NOMO-1 treated with DMSO at 0.1 percent for 48 hours (cell line): ENCODE data around the gene STK40.

ENCODE experiments used
- DNase-seq: peaks from one replicate; lab custom pipeline; 2025; ENCODE audit not compliant: unreplicated experiment; lab: John Stamatoyannopoulos, UW

The STK40 gene

DNA sequence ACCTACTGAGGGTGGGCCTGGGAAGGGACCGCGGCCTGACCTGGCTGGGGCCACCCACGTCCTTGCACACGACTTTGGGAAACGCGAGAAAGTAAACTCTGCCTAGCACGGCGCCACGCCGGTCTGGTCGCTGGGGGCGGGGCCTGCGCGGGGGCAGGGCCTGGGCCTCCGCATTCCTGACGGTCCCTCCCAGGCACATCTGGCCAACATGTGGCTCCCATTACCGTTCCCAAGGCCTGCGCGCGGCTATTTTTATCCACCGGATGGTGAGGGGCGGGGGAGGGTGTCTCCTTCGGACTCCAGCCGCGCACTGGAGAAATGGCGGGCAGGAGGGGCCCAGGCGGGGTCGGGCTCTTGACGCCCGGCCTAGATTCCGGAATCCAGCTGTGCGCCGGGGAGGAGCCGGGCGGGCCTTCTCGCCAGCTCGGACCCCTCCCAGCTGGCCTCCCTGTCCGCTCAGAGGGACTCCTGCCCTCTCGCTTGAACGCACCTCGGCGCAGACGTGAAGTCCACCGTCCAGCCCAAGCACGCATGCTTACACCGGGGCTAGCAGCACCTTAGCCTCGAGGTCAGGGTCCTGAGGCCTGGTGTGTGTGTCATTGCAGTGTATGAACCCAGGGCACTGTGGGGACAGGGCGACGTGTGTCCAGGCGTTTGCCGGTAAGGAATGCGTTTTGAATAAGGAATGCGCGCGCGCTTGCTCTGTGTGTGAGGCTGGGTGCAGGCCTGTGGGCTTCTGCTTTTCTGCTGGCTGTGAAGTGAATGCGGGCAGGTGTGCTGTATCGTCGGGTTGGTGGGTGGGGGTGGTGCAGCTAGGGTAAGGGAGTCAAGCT lies 64.4 kb downstream of the STK40 start:
- DNase-seq = no peak

DNA sequence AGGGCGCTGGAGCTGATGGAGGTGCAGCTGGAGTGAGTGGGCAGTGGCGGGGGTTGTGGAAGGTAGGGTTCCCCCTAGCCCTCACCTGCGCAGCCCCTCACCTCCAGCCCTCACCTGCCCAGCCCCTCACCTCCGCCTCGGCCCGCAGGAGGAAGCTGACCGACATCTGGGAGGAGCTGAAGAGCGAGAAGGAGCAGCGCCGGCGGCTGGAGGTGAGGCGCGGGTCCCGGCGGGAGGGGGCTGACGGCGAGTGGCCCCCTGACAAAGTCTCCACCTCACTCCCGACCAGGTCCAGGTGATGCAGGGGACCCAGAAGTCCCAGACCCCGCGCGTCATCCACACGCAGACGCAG lies 65.0 kb downstream of the STK40 start:
- no peak for DNase-seq

DNA sequence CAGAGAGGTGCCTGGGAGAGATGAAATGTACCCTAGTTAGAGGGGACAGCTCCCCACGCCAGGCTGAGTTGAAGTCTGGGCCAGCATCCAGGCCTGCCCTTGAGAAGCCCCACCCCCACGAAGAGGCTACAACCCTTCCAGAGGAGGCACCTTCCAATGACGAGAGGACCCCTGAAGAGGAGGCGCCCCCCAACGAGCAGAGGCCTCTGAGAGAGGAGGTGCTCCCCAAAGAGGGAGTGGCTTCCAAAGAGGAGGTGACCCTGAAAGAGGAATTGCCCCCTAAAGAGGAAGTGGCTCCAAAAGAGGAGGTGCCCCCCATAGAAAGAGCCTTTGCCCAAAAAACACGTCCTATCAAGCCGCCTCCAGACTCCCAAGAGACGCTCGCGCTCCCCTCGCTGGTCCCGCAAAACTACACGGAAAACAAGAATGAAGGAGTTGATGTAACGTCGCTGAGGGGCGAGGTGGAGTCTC lies 65.4 kb downstream of the STK40 start:
- DNase-seq = peak; percentile 5

DNA sequence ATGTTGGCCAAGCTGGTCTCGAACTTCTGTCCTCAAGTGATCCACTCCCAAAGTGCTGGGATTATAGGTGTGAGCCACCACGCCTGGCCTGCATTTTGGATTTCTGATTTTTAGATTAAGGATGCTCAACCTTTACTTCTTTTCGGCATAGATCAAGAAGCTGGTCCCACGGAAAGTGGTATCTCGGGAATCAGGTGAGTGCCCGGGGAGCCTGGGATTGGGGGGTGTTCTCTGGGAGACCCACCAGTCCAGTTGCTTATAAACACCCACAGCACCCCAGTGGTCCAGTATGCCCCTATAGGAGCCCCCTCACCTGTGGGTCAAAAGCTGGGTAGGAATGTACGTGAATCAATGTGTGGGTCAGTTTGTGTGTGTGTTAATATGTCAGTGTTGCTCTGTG lies 76.3 kb downstream of the STK40 start:
- DNase-seq = no peak

DNA sequence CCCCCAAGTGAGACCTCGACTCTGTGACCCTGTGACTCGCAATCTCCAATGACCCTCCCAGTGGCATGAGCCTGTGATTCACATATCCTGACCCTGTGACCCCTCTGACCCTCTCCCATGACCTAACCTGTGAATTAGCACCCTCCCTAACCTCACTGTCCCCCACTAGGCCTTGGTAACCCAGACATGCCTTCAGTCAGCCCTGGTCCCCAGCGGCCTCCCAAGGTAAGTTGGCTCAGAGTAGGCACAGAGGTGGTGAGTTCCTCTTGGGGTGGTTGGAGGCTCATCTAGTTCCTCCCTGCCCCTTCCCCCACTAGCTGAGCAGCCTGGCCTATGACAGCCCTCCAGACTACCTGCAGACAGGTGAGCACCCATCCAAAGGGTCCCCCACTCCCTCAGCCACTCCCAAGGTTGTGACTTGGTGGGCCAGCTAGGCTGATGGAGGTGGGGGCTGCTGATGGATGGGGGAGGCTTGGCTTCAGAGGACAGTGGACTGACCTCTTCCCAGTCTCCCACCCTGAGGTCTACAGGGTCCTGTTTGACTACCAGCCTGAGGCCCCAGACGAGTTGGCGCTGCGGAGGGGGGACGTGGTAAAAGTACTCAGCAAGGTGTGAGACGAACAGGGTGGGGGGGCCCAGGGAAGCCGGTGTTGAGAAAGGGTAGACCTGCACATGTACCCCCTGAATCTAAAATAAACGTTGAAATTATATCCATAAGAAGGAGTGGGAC lies 78.0 kb downstream of the STK40 start:
- no peak for DNase-seq

DNA sequence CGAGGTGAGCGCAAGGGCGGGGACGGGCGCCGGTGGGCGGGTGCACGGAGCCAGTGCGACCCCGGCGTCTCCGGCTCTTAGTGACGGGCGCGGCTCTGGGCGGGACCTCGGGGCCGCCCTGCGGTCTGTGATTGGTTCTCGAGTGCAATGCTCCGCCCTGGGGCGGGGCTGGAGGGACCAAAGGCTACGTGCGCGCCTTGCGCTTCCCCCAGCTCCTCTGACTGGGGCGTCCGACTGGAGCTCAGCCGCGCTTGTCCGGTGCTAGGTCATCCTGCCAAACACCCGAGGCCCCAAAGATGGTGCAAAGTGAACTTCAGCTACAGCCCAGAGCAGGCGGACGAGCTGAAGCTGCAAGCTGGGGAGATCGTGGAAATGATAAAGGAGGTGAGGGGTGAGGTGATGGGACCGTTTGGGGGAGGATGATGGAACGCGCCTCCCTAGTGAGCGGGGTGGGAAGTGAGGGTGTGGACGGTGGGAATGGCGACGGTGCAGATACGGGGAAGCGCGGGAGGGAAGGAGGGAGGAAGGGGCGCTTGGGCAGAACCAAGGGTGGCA lies 78.7 kb downstream of the STK40 start:
- DNase-seq = peak; percentile 89

DNA sequence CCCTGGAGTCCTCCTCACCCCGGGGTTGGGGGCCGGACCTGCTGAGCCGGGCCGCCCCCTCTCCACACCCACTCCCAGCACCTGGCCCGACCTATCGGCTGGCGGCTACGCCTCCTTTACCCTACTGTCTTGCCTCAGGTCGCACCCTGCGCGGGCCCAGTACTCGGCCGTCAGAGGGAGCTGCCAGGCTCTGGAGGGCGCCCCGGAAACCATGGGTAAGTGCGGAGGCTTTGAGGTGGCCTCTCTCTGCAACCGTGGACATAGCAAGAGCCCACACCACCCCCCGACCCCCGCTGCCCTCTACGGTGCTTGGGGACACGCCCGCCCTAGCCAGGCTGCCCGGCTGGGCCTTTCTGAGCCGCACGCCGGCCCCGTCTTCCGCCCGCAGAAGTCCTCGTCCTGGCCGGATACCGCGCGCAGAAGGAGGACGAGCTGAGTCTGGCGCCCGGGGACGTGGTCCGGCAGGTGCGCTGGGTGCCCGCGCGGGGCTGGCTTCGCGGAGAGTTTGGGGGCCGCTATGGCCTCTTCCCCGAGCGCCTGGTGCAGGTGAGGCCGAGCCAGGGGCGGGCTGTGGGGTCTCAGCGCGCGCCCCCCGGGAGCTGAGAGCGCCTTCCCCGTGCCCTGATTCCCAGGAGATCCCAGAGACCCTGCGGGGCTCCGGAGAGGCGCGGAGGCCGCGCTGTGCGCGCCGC lies 79.4 kb downstream of the STK40 start, which contains the start of gene SH3D21:
Gene SH3D21, plus strand, starts transcription at position 159 of the 692 bp plus-strand sequence. Its CDS starts 53 bp downstream, at position 212.
- no peak for DNase-seq

DNA sequence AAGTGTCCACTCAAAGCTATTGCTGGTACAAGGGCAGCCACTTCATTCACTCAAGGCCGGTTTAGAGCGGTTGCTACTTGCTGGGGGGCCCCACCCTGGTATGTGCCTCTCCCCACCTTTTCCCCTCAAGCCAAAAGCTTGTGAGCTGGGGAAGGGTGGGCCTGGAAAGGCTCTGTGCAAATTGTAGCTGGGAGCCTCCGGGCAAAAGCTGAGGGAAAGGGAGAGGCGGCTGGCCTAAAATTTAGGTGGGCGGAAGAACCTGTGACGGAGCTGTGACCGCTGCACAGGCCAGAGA lies 79.9 kb downstream of the STK40 start:
- DNase-seq = no peak

DNA sequence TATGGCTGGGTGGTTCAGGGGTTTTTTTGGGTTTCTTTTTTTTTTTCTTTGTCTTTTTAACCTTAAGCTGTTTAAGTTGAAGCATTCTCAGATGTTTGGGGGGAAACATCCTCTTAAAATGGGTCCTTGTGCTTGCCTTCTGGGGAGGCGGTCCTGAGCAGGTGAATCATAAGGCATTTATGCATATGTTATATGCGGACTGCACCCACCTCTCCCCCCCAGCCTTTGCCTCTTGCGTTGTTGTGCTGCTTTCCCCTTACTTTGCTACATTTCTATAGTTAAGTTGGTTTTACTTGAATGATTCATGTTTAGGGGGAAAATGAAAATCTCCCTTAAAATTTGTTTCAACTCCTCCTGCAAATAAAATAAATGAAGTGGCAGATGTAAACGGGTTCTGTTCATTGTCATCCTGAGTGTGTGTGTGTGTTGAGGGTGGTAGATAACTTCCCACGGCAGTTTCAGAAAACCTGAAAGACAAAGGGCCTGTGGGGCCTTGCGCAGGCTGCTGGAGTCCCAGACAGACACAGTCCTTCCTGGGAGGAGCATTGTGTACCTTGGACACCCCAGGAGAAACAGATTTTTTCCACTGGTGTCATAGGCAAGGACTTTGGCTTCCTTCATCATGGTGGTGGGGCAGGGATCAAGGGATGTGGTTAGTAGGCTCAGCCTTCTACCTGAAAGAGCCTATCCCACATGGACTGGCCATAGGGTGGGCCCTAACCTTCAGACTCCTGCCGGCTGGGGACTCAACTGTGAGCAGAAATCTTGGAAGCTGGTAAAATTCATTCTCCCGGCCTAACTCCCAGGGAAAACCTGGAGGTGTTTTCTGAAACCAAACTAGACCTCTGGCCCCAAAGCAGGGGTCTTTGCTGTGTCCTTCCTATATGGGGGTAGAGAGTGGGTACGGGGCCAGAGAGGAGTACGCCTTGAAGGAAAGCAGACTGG lies 80.5 kb downstream of the STK40 start:
- no peak for DNase-seq

DNA sequence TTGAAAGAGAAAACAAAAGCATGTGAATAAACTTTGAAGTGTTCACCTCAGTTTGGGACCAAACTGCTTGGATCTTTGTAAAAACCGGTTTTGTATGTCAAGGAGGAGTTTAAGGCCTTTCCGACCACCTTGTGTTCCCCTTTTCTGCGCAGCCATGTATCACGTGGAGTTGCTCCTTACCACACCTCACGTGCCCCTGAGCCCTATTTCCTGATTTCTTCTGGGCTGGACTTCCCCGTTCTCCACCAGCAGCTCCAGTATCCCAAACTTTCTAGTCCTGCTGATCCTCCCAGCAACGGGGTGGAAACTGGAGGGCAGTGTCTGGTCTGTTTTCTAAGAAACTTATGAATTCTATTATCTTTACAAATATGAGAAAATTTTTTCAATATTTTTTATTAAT lies 81.2 kb downstream of the STK40 start:
- peak; percentile 22 for DNase-seq

DNA sequence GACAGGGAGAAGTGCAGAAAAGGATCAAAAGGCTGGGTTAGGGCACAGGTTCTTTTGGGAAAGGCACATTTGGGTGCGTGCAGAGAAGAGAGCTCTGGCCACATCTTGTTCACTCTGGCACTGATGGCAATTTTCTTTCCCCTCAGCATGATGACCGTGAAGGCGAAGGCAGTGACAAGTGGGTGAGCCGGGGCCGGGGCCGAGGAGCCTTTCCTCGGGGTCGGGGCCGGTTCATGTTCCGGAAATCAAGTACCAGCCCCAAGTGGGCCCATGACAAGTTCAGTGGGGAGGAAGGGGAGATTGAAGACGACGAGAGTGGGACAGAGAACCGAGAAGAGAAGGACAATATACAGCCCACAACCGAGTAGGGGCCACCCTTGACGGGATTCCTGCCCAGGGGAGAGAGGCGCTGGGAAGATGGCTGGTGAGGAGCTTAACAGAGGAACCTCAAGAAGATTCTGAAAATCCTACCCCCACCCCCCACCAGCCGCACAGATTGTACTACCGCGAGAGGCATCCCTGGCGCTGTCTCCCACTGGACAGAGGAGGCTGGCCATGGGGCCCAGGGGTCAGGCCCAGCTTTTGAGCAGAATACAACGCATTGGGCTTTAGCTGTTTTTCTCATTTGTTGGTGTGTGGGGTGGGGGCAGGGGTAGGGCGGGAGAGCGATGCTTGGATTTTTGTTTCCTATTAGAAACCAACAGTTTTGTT lies 81.9 kb downstream of the STK40 start:
- no peak for DNase-seq

DNA sequence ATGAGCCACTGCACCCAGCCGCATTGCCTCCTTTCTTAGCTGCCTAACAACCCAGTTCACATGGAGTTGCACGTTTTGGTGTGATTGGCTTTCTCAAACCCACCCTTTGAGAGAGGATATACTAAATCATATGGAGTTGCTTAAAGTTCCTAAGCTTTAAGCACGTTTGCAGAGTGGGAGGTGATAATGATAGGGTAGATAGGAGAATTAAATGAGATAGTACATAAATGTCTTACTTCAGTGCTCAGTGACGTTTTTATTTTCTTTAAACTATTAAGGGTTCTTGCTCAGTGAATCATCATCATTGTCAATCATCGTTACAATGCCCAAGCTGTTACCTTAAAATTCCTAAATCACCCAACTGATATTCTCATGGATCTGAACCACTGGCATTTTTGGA lies 82.5 kb downstream of the STK40 start:
- no peak for DNase-seq

DNA sequence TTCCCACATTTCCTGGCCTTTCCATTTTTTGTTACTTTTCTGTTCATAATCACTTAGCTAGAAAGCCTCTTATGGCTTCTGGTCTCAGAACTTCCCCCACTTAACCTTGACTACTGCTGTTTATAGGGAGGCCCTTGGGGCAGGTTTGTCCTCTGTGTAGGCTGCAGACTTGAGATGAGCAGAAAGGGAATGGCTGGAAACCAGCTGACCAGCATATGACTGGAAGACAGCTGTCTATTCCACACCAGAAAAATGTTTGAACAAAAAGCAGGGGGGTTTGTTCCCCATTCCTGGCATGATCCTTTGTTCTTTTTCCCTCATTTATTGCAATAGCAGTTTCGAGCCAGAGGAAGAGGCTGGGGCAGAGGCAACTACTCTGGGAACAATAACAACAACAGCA lies 84.5 kb downstream of the STK40 start:
- no peak for DNase-seq

DNA sequence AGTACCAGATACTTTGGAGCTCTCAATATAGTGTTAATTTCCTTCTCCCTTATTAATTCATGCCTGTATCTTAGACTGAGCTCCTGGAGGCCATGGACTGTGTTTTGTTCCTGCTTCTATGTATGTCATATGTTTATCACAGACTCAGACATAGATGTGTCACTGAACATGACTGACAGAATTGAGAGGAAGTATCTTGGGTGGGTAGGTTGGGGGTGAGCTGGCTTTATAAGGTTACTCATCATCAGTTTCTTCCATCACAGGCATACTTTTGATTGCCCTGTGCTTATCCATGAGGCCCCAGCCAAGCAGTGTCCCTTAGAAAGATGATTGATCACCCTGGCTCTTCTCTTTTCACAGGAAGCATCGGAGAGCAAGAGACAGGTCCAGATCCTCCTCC lies 85.2 kb downstream of the STK40 start:
- DNase-seq = no peak

DNA sequence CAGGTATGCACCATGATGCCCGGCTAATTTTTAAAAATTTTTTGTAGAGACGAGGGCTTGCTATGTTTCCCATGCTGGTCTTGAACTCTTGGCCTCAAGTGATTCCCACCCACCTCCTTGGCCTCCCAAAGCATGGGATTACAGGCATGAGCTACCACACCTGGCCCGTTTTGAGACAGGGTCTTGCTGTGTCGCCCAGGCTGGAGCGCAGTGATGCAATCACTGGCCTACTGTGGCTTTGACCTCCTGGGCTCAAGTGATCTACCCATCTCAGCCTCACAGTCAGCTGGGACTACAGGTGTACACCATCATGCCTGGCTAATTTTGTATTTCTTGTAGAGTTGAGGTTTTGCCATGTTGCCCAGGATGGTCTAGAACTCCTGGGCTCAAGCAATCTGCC lies 87.1 kb downstream of the STK40 start:
- DNase-seq = no peak

DNA sequence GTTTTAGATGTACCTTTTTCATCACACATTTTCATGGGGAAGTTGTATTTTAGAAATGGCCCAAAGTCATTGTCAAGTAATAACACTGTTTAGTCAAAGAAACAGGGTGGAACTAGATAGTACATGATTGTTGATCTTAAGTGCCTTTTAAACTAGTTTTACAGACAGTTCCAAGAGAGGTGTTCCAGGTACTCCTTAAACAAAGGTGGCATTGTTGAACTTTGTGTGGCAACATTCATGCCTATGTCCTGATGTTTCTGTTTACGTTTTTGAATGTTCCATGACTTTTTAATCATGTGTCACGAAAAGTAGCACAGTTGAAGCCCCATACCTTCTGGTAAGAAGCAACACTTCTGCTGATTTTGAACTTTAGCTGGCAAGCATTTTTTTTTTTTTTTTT lies 88.7 kb downstream of the STK40 start:
- DNase-seq = no peak

DNA sequence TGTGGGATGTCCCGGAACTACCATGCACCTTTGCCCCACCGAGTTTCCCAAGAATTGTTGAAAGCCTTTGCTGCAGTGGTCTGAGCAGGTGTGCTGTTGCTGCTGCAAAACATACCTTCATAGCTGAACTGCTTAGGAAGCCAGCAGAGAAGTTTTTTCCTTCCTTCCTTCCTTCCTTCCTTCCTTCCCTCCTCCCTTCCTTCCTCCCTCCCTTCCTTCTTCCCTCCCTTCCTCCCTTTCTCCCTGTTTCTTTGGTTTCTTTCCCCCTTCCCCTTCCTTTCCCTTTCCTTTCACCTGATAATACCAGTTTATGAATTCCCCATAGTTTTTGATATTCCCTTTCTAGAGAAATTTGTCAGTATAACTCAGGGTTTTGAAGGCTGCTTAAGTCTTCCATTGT lies 90.3 kb downstream of the STK40 start:
- no peak for DNase-seq
